IMR-90 (cell line): ENCODE data around the gene MS4A6A. TPM values are rescaled to one million over a fixed set of nuclear protein-coding genes. Genes with fewer than 3 reads are reported as not detected.

Experiments used
- ATAC-seq: fragments of 200-7000 bp; cut with Tn5 transposase; 2 replicates; pipeline ENCODE4 v1.9.1; 2020; ENCODE audit warnings: low read depth, mild to moderate bottlenecking, moderate library complexity
- BruUV-seq: library from RNA; stranded (reverse); fragments of 400-500 nt; replicated peaks from 2 replicates; lab custom pipeline; 2021; lab: Mats Ljungman, UMichigan
- CTCF ChIA-PET: fragments of 300-600 bp; formaldehyde crosslinking; extraction: SDS; loops from one replicate; lab custom pipeline; 2021; ENCODE audit warnings: antibody characterized with exemption; lab: Yijun Ruan, JAX
- POLR2A ChIA-PET: fragments of 300-600 bp; sonication (Branson Sonifier 250); formaldehyde crosslinking; loops from one replicate; lab custom pipeline; 2022; ENCODE audit warnings: antibody characterized with exemption; ENCODE audit not compliant: unreplicated experiment; lab: Charles Lee
- DNase-seq: peaks from one replicate; pipeline ENCODE4 v3.0.0; 2013
- H2AFZ ChIP-seq: replicated peaks from 2 replicates; pipeline ENCODE3; 2013; ENCODE audit warnings: low read length, mild to moderate bottlenecking; ENCODE audit not compliant: poor library complexity
- H2AK5ac ChIP-seq: 2 replicates; pipeline ENCODE4 v1.6.1; 2013; ENCODE audit warnings: low read depth, low read length, inconsistent platforms
- H2AK9ac ChIP-seq: replicated peaks from 2 replicates; pipeline ENCODE3; 2013; ENCODE audit warnings: mild to moderate bottlenecking, low read depth, low read length, moderate library complexity; ENCODE audit not compliant: poor library complexity
- H2BK120ac ChIP-seq: 2 replicates; pipeline ENCODE4 v1.6.1; 2013; ENCODE audit warnings: low read depth, low read length, inconsistent platforms
- H2BK15ac ChIP-seq: 3 replicates; pipeline ENCODE4 v1.6.1; 2013; ENCODE audit warnings: low read depth, low read length, inconsistent platforms
- H2BK20ac ChIP-seq: 2 replicates; pipeline ENCODE4 v1.6.1; 2013; ENCODE audit warnings: low read depth, mild to moderate bottlenecking, inconsistent platforms, low read length, moderate library complexity
- H2BK5ac ChIP-seq: 2 replicates; pipeline ENCODE4 v1.6.1; 2013; ENCODE audit warnings: mild to moderate bottlenecking, low read depth, low read length, inconsistent platforms; ENCODE audit not compliant: poor library complexity, severe bottlenecking
- H3K14ac ChIP-seq: replicated peaks from 2 replicates; pipeline ENCODE4 v1.6.1; 2013; ENCODE audit warnings: low read depth, low read length, inconsistent platforms
- H3K18ac ChIP-seq: 2 replicates; pipeline ENCODE4 v1.6.1; 2013; ENCODE audit warnings: low read depth, low read length, control low read depth
- H3K23ac ChIP-seq: 2 replicates; pipeline ENCODE4 v1.6.1; 2013; ENCODE audit warnings: low read depth, low read length, inconsistent platforms
- H3K27ac ChIP-seq: 2 replicates; pipeline ENCODE4 v1.5.1; 2013; ENCODE audit warnings: mild to moderate bottlenecking, control low read depth, low read length; ENCODE audit not compliant: insufficient read depth
- H3K27me3 ChIP-seq: 2 replicates; pipeline ENCODE4 v1.6.1; 2013; ENCODE audit warnings: low read length; ENCODE audit not compliant: control insufficient read depth, insufficient read depth
- H3K36me3 ChIP-seq: 2 replicates; pipeline ENCODE4 v1.6.1; 2013; ENCODE audit warnings: low read length, mixed read lengths; ENCODE audit not compliant: control insufficient read depth, insufficient read depth
- H3K4ac ChIP-seq: 2 replicates; pipeline ENCODE4 v1.6.1; 2013; ENCODE audit warnings: low read depth, low read length, inconsistent platforms
- H3K4me1 ChIP-seq: 2 replicates; pipeline ENCODE4 v1.6.1; 2013; ENCODE audit warnings: low read length, mixed read lengths; ENCODE audit not compliant: control insufficient read depth, insufficient read depth
- H3K4me2 ChIP-seq: 2 replicates; pipeline ENCODE4 v1.6.1; 2013; ENCODE audit warnings: low read depth, mild to moderate bottlenecking, control low read depth, low read length, moderate library complexity
- H3K4me3 ChIP-seq: 2 replicates; pipeline ENCODE4 v1.5.1; 2013; ENCODE audit warnings: low read depth, mild to moderate bottlenecking, control low read depth, low read length, moderate library complexity; ENCODE audit not compliant: insufficient read depth
- H3K56ac ChIP-seq: 2 replicates; pipeline ENCODE4 v1.6.1; 2013; ENCODE audit warnings: low read length, inconsistent platforms; ENCODE audit not compliant: insufficient read depth; ENCODE audit errors: extremely low read depth
- H3K79me1 ChIP-seq, 2 experiments: 2 replicates each; pipeline ENCODE4 v1.6.1; 2013; ENCODE audit warnings: low read length in 2 of 2, inconsistent platforms in 1 of 2, low read depth in 1 of 2
- H3K9ac ChIP-seq: 2 replicates; pipeline ENCODE4 v1.6.1; 2013; ENCODE audit warnings: low read depth, low read length, control low read depth
- H3K9me1 ChIP-seq: 2 replicates; pipeline ENCODE4 v1.6.1; 2013; ENCODE audit warnings: low read length, inconsistent platforms; ENCODE audit not compliant: insufficient read depth
- H3K9me3 ChIP-seq: 2 replicates; pipeline ENCODE4 v1.6.1; 2013; ENCODE audit warnings: low read length; ENCODE audit not compliant: control insufficient read depth, insufficient read depth
- H4K20me1 ChIP-seq: 2 replicates; pipeline ENCODE4 v1.6.1; 2013; ENCODE audit warnings: low read length, inconsistent platforms; ENCODE audit not compliant: insufficient read depth
- H4K5ac ChIP-seq: 2 replicates; pipeline ENCODE4 v1.6.1; 2013; ENCODE audit warnings: mild to moderate bottlenecking, low read depth, low read length, control low read depth
- H4K8ac ChIP-seq, 2 experiments: 2 replicates each; pipeline ENCODE4 v1.6.1; 2013; ENCODE audit warnings: low read depth in 2 of 2, low read length in 2 of 2, control low read depth in 1 of 2, inconsistent platforms in 1 of 2
- H4K91ac ChIP-seq: 2 replicates; pipeline ENCODE4 v1.6.1; 2013; ENCODE audit warnings: low read depth, low read length, inconsistent platforms; ENCODE audit not compliant: insufficient read depth
- BHLHE40 ChIP-seq: fragments of 150-350 bp; IDR thresholded peaks from 2 replicates; pipeline ENCODE4 v1.6.1; 2016; ENCODE audit warnings: mild to moderate bottlenecking, low read depth, low read length
- CEBPB ChIP-seq: IDR thresholded peaks from 2 replicates; pipeline ENCODE4 v1.6.1; 2012; ENCODE audit warnings: low read depth, low read length, improper control_type of control experiment
- CHD1 ChIP-seq: IDR thresholded peaks from 2 replicates; pipeline ENCODE4 v1.6.1; 2012; ENCODE audit warnings: low read depth, low read length, improper control_type of control experiment
- CTCF ChIP-seq: conservative IDR thresholded peaks from 2 replicates; pipeline ENCODE4 v1.5.1; 2012; ENCODE audit warnings: mild to moderate bottlenecking, low read depth, low read length, improper control_type of control experiment
- FOS ChIP-seq: fragments of 150-350 bp; IDR thresholded peaks from 2 replicates; pipeline ENCODE4 v1.6.1; 2016; ENCODE audit warnings: low read depth, low read length
- MAFK ChIP-seq: IDR thresholded peaks from 2 replicates; pipeline ENCODE4 v1.6.1; 2012; ENCODE audit warnings: low read depth, low read length, improper control_type of control experiment
- MAZ ChIP-seq: IDR thresholded peaks from 2 replicates; pipeline ENCODE4 v1.6.1; 2012; ENCODE audit warnings: low read depth, mild to moderate bottlenecking, low read length, improper control_type of control experiment, moderate library complexity, borderline replicate concordance
- NFE2L2 ChIP-seq: fragments of 150-350 bp; IDR thresholded peaks from 2 replicates; pipeline ENCODE4 v1.6.1; 2016; ENCODE audit warnings: low read depth, mild to moderate bottlenecking, low read length
- POLR2A ChIP-seq: IDR thresholded peaks from 2 replicates; pipeline ENCODE4 v1.6.1; 2012; ENCODE audit warnings: mild to moderate bottlenecking, low read depth, low read length
- RAD21 ChIP-seq: IDR thresholded peaks from 2 replicates; pipeline ENCODE4 v1.6.1; 2012; ENCODE audit warnings: low read length, improper control_type of control experiment
- RCOR1 ChIP-seq: IDR thresholded peaks from 2 replicates; pipeline ENCODE4 v1.6.1; 2012; ENCODE audit warnings: mild to moderate bottlenecking, low read length, improper control_type of control experiment; ENCODE audit not compliant: insufficient replicate concordance
- RFX5 ChIP-seq: IDR thresholded peaks from 2 replicates; pipeline ENCODE4 v1.8.0; 2012; ENCODE audit warnings: low read depth, mild to moderate bottlenecking, low read length, moderate library complexity
- USF2 ChIP-seq: fragments of 150-350 bp; IDR thresholded peaks from 2 replicates; pipeline ENCODE4 v1.6.1; 2017; ENCODE audit warnings: mild to moderate bottlenecking, antibody characterized with exemption, low read length, low read depth
- WGBS, 2 experiments: methylation state at CpG; one replicate each; pipeline versions ENCODE4 v1.1.5 to v1.1.7; 2013; ENCODE audit warnings: missing lambda C conversion rate in 2 of 2; ENCODE audit not compliant: insufficient read length in 1 of 2; ENCODE audit errors: extremely low coverage in 2 of 2; 5-methylcytosine and 5-hydroxymethylcytosine counted together
- dilution Hi-C: fragments of 300-500 bp; cut with HindIII; formaldehyde crosslinking; loops from one replicate; pipeline ENCODE4 v1.14.3; 2018; ENCODE audit warnings: low sequenced_read_pairs; ENCODE audit not compliant: unreplicated experiment
- in situ Hi-C: fragments of 300-500 bp; cut with MboI; formaldehyde crosslinking; loops from 3 replicates; pipeline ENCODE4 v1.14.3; 2019; ENCODE audit warnings: low sequenced_read_pairs, inconsistent platforms, mixed read lengths
- intact Hi-C: fragments of 100-400 bp; cut with micrococcal nuclease; formaldehyde crosslinking; loops from 2 replicates; pipeline ENCODE4 v1.10.0; 2022
- polyA plus RNA-seq, 3 experiments: library from polyadenylated mRNA; depleted of rRNA; stranded (reverse); fragments of >200 nt; gene quantifications; 2 replicates each; pipeline ENCODE4 v1.2.3, GENCODE V29; 2012; ENCODE audit warnings: low replicate concordance in 1 of 3
- total RNA-seq: library from RNA; depleted of rRNA; stranded (reverse); fragments of >200 nt; gene quantifications from 2 replicates; pipeline ENCODE4 v1.2.3, GENCODE V29; 2012
- TF ChIP-seq, protein P1 (sequence below): fragments of 150-350 bp; IDR thresholded peaks from 2 replicates; pipeline ENCODE4 v1.6.1; 2016; ENCODE audit warnings: low read depth, mild to moderate bottlenecking, low read length, moderate library complexity, borderline replicate concordance

Gene MS4A6A
- total and polyA plus RNA-seq, 2 of the 4 experiments (the other 2 are of a cell fraction): not detected

DNA sequence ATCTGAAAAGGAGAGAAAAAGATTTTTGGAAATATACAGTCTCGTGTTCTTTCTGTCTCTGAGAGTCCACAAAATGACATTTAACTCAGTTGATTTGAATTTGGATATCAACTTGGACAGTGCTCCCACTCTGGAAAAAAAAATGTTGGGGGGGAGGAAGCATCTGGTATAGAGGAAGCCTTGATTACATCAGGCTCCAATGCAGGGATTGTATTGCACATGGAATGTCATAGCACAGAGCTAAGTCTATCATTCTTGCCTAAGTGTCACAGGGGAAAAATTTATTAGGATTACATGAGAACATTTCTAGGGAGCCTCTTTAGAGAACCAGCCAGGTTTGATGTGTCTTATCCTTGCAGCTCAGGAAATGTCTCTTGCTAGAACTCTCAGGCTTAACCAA, 23.0 kb downstream of the MS4A6A start:
- Histone ChIP-seq H3K4ac (no peak overlapping the region), H3K56ac (no peak overlapping the region), H2BK120ac (no peak overlapping the region), H3K4me3 (no peak overlapping the region), H3K27ac (no peak overlapping the region), H2AFZ (no peak overlapping the region), H4K5ac (no peak overlapping the region), H4K91ac (no peak overlapping the region), H3K4me2 (no peak overlapping the region), H3K14ac (no peak overlapping the region), H2BK5ac (no peak overlapping the region), H4K20me1 (no peaks in the 10 kb centered on the region), H4K8ac (no peak overlapping the region), H2AK5ac (no peak overlapping the region), H2BK20ac (no peak overlapping the region), H3K9ac (no peak overlapping the region), H3K9me3 (no peaks in the 10 kb centered on the region), H3K18ac (no peak overlapping the region), H3K79me1 (no peaks in the 10 kb centered on the region), H3K36me3 (no peaks in the 10 kb centered on the region), H3K4me1 (no peaks in the 10 kb centered on the region), H2BK15ac (no peak overlapping the region), H3K23ac (no peak overlapping the region), H3K9me1 (no peaks in the 10 kb centered on the region), H3K27me3 (no peaks in the 10 kb centered on the region), H2AK9ac (no peak overlapping the region)
- intact Hi-C loops (no loop called here), dilution Hi-C loops (no loop called here), in situ Hi-C loops (no loop called here)
- ATAC-seq (no peak), DNase-seq (no peak)
- WGBS, 2 experiments: no CpG with 5 or more reads among the region's 1 CpG
- BruUV-seq: no TSS peak
- CTCF ChIA-PET: no interaction called here
- POLR2A ChIA-PET: no interaction called here
- TF ChIP-seq MAFK (no peak), NFE2L2 (no peak), MAZ (no peak), RCOR1 (no peak), RAD21 (no peak), POLR2A (no peak), CTCF (no peak), CHD1 (no peak), FOS (no peak), BHLHE40 (no peak), RFX5 (no peak), CEBPB (no peak), USF2 (no peak)
- TF ChIP-seq, protein P1, sequence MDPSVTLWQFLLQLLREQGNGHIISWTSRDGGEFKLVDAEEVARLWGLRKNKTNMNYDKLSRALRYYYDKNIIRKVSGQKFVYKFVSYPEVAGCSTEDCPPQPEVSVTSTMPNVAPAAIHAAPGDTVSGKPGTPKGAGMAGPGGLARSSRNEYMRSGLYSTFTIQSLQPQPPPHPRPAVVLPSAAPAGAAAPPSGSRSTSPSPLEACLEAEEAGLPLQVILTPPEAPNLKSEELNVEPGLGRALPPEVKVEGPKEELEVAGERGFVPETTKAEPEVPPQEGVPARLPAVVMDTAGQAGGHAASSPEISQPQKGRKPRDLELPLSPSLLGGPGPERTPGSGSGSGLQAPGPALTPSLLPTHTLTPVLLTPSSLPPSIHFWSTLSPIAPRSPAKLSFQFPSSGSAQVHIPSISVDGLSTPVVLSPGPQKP: no peak
